Liver (tissue), 3 donors: ENCODE data around the gene PDHA2.

Source experiments
- CTCF ChIP-seq: fragments of 150-350 bp; IDR thresholded peaks from 2 replicates; pipeline ENCODE4 v1.5.1; 2017; ENCODE audit warnings: improper control_type of control experiment, low read depth, low read length; ENCODE audit not compliant: missing input control
- FOXA1 ChIP-seq: IDR thresholded peaks from 2 replicates; pipeline ENCODE4 v1.6.1; 2016; ENCODE audit warnings: antibody characterized with exemption
- MAX ChIP-seq: IDR thresholded peaks from 2 replicates; pipeline ENCODE4 v1.6.1; 2016; ENCODE audit warnings: antibody characterized with exemption
- RAD21 ChIP-seq, 2 donors: IDR thresholded peaks; 2 replicates each; pipeline ENCODE4 v1.6.1; 2016; ENCODE audit warnings: antibody characterized with exemption in 2 of 2, mild to moderate bottlenecking in 2 of 2
- TAF1 ChIP-seq: conservative IDR thresholded peaks from 2 replicates; pipeline ENCODE4 v1.6.1; 2016; ENCODE audit warnings: antibody characterized with exemption, mild to moderate bottlenecking
- donor health status: healthy.
- donor health status: healthy.

GRCh38 chr4:95887551-95887950, 47.7 kb downstream of the PDHA2 start:
- no peak for TF ChIP-seq RAD21 (IDR thresholded peaks at IDR 0.05)
- TF ChIP-seq CTCF = no peak
- TF ChIP-seq MAX = no peak
- no peak for TF ChIP-seq FOXA1
- TF ChIP-seq TAF1 = no peak
